ENCODE results near the gene PIRT. TPM values are rescaled to one million over a fixed set of nuclear protein-coding genes. Genes with fewer than 3 reads are reported as not detected.

PIRT gene
- total and polyA plus RNA-seq, 8 donors = under 0.01 to 2.6 (median 0.31) TPM; not detected in 4

GRCh38 chr17:10827898-10828552 lies 9.9 kb downstream of the PIRT start:
- Histone ChIP-seq H3K36me3 (no peaks in the 10 kb centered on the region), H3K27ac (no peak overlapping the region), H3K27me3 (no peaks in the 10 kb centered on the region), H3K4me3 (no peak overlapping the region), H3K9me3 (no peaks in the 10 kb centered on the region), H3K4me1 (no peaks in the 10 kb centered on the region)
- intact Hi-C loops (cut with DNase I; ENCODE audit: low total_unique reads) = no loop called here
- TF ChIP-seq CTCF (IDR thresholded peaks at IDR 0.05) = no peak
- TF ChIP-seq EP300 (IDR thresholded peaks at IDR 0.05) = no peak
- no peak for TF ChIP-seq POLR2A (IDR thresholded peaks at IDR 0.05)
- no peak for TF ChIP-seq POLR2AphosphoS5 (IDR thresholded peaks at IDR 0.05)
- WGBS, 5 donors = 42 to 58% (median 54%) methylated on average over 5 of the region's 5 CpGs
- peak in 1 of 2 donors; percentile 37 for DNase-seq

- H3K9me3 ChIP-seq = no peaks in the 10 kb centered on the region
- TF ChIP-seq POLR2AphosphoS5 (IDR thresholded peaks at IDR 0.05) (no peak), CTCF (IDR thresholded peaks at IDR 0.05) (no peak), EP300 (IDR thresholded peaks at IDR 0.05) (no peak), POLR2A (IDR thresholded peaks at IDR 0.05) (no peak)
- intact Hi-C loops (cut with DNase I; ENCODE audit: low total_unique reads) = no loop called here
- no peak overlapping the region for H3K4me3 ChIP-seq
- no peaks in the 10 kb centered on the region for H3K4me1 ChIP-seq
- no peaks in the 10 kb centered on the region for H3K27me3 ChIP-seq
- H3K36me3 ChIP-seq = no peaks in the 10 kb centered on the region
- whole genome bisulfite sequencing, 5 donors = 87 to 94% (median 89%) methylated on average over 6 to 7 of the region's 7 CpGs
- DNase-seq = no peak
- H3K27ac ChIP-seq = no peak overlapping the region
These were observed 13.0 kb downstream of the PIRT start for GRCh38 chr17:10824874-10825273.

GRCh38 chr17:10821770-10822169 lies 16.1 kb downstream of the PIRT start:
- TF ChIP-seq CTCF (IDR thresholded peaks at IDR 0.05) (no peak), EP300 (IDR thresholded peaks at IDR 0.05) (no peak), POLR2AphosphoS5 (IDR thresholded peaks at IDR 0.05) (no peak), POLR2A (IDR thresholded peaks at IDR 0.05) (no peak)
- Histone ChIP-seq H3K27me3 (no peaks in the 10 kb centered on the region), H3K27ac (no peak overlapping the region), H3K4me3 (no peak overlapping the region), H3K36me3 (no peaks in the 10 kb centered on the region), H3K9me3 (no peaks in the 10 kb centered on the region), H3K4me1 (no peaks in the 10 kb centered on the region)
- intact Hi-C loops (cut with DNase I; ENCODE audit: low total_unique reads) = no loop called here
- no peak for DNase-seq

- H3K4me3 ChIP-seq = no peak overlapping the region
- no peaks in the 10 kb centered on the region for H3K9me3 ChIP-seq
- H3K4me1 ChIP-seq = no peaks in the 10 kb centered on the region
- peak in 1 of 2 donors; percentile 68 for DNase-seq
- no peaks in the 10 kb centered on the region for H3K36me3 ChIP-seq
- 41 to 59% (median 43%) methylated on average over 4 of the region's 4 CpGs for WGBS, 5 donors
- H3K27me3 ChIP-seq = no peaks in the 10 kb centered on the region
- H3K27ac ChIP-seq = no peak overlapping the region
- no peak for TF ChIP-seq EP300 (IDR thresholded peaks at IDR 0.05)
- TF ChIP-seq POLR2AphosphoS5 (IDR thresholded peaks at IDR 0.05) = no peak
- no peak for TF ChIP-seq POLR2A (IDR thresholded peaks at IDR 0.05)
- TF ChIP-seq CTCF (IDR thresholded peaks at IDR 0.05) = no peak
- intact Hi-C loops (cut with DNase I; ENCODE audit: low total_unique reads) = no loop called here
These were observed 16.8 kb downstream of the PIRT start for GRCh38 chr17:10821054-10821453.
